NT2/D1 (cell line): ENCODE results near the gene LBX1.

Source experiments
- SUZ12 ChIP-seq: IDR thresholded peaks from 2 replicates; pipeline ENCODE4 v1.6.1; 2011; ENCODE audit not compliant: insufficient read length, insufficient read depth; ENCODE audit errors: extremely low read depth
- YY1 ChIP-seq: IDR thresholded peaks from 2 replicates; pipeline ENCODE4 v1.6.1; 2011; ENCODE audit not compliant: insufficient read length, insufficient read depth

- TF ChIP-seq YY1 (no peak), SUZ12 (no peak)
Observed at GRCh38 chr10:101235766-101236165, 6.5 kb upstream of the LBX1 start.
